ENCODE data around the gene ATP5ME. TPM values are rescaled to one million over a fixed set of nuclear protein-coding genes. Genes with fewer than 3 reads are reported as not detected.
"Not testable (repeated sequence)": the region's sequence is repeated elsewhere in the genome, so short reads cannot be mapped to it uniquely, and the experiment has no call there.

Gene ATP5ME
- total RNA-seq, 1 donor from 2014 or later = 255 TPM

- no peak overlapping the region for H3K27ac Mint-ChIP-seq (ENCODE audit: unreplicated experiment)
- H2AFZ ChIP-seq (ENCODE audit: low read depth, low read length) = no peak overlapping the region
Observed at GRCh38 chr4:699816-700580, 25.9 kb upstream of the ATP5ME start.

GRCh38 chr4:694341-694940 is 20.4 kb upstream of the ATP5ME start:
- not testable (repeated sequence) for H3K27ac ChIP-seq (ENCODE audit: low read depth, low read length); H3K4me3 ChIP-seq (ENCODE audit: insufficient read depth, low read depth, low read length); H3K9me3 Mint-ChIP-seq (ENCODE audit: unreplicated experiment); H3K36me3 Mint-ChIP-seq (ENCODE audit: low read depth, unreplicated experiment); H3K36me3 ChIP-seq (ENCODE audit: insufficient read depth, low read length); H3K4me1 ChIP-seq (ENCODE audit: insufficient read depth, low read length); H2AFZ ChIP-seq (ENCODE audit: low read depth, low read length); DNase-seq (ENCODE audit: low read depth); H3K27me3 Mint-ChIP-seq (ENCODE audit: low read depth, unreplicated experiment); H3K27me3 ChIP-seq (ENCODE audit: insufficient read depth, low read length); H3K27ac Mint-ChIP-seq (ENCODE audit: unreplicated experiment); H3K4me1 Mint-ChIP-seq (ENCODE audit: low read depth, unreplicated experiment); H3K4me3 Mint-ChIP-seq (ENCODE audit: unreplicated experiment); H4K20me1 ChIP-seq (ENCODE audit: insufficient read depth, low read length); FAIRE-seq; H3K4me2 ChIP-seq (ENCODE audit: low read length); H3K9me3 ChIP-seq (ENCODE audit: insufficient read depth, low read depth, low read length); H3K9ac ChIP-seq (ENCODE audit: low read length); H3K79me2 ChIP-seq (ENCODE audit: insufficient read depth, low read length)

More at GRCh38 chr4:699816-700580, 25.9 kb upstream of the ATP5ME start:
- H3K36me3 ChIP-seq (ENCODE audit: insufficient read depth, low read length) = no peaks in the 10 kb centered on the region
- H3K4me2 ChIP-seq (ENCODE audit: low read length) = peak overlapping the region; percentile 65
- H3K9me3 Mint-ChIP-seq (ENCODE audit: unreplicated experiment) = peaks cover 2% of the 10 kb centered on the region
- DNase-seq (ENCODE audit: low read depth) (no peak), FAIRE-seq (no peak)
- H3K27me3 ChIP-seq (ENCODE audit: insufficient read depth, low read length) = no peaks in the 10 kb centered on the region
- H3K27me3 Mint-ChIP-seq (ENCODE audit: low read depth, unreplicated experiment) = peaks cover 5% of the 10 kb centered on the region
- TF ChIP-seq CTCF (IDR thresholded peaks at IDR 0.05; ENCODE audit: insufficient read depth, low read depth, low read length) = no peak
- no peak for TF ChIP-seq EZH2 (IDR thresholded peaks at IDR 0.05; ENCODE audit: insufficient read depth, low read length)
- H3K4me1 Mint-ChIP-seq (ENCODE audit: low read depth, unreplicated experiment) = peaks cover 2% of the 10 kb centered on the region
- H3K4me3 ChIP-seq (ENCODE audit: insufficient read depth, low read depth, low read length) = no peak overlapping the region
- no peaks in the 10 kb centered on the region for H4K20me1 ChIP-seq (ENCODE audit: insufficient read depth, low read length)
- H3K79me2 ChIP-seq (ENCODE audit: insufficient read depth, low read length) = no peaks in the 10 kb centered on the region
- no peak overlapping the region for H3K9ac ChIP-seq (ENCODE audit: low read length)
- no peak overlapping the region for H3K4me3 Mint-ChIP-seq (ENCODE audit: unreplicated experiment)
- H3K4me1 ChIP-seq (ENCODE audit: insufficient read depth, low read length) = peaks cover 7% of the 10 kb centered on the region
- no peaks in the 10 kb centered on the region for H3K9me3 ChIP-seq (ENCODE audit: insufficient read depth, low read depth, low read length)
- no peak overlapping the region for H3K27ac ChIP-seq (ENCODE audit: low read depth, low read length)
- H3K36me3 Mint-ChIP-seq (ENCODE audit: low read depth, unreplicated experiment) = peaks cover 8% of the 10 kb centered on the region

- Histone ChIP-seq H3K4me2 (ENCODE audit: low read length) (no peak overlapping the region), H3K9ac (ENCODE audit: low read length) (no peak overlapping the region), H3K79me2 (ENCODE audit: insufficient read depth, low read length) (no peaks in the 10 kb centered on the region), H3K27ac (ENCODE audit: low read depth, low read length) (no peak overlapping the region), H3K4me1 (ENCODE audit: insufficient read depth, low read length) (peaks cover 12% of the 10 kb centered on the region), H3K27me3 (ENCODE audit: insufficient read depth, low read length) (peaks cover 3% of the 10 kb centered on the region), H3K9me3 (ENCODE audit: insufficient read depth, low read depth, low read length) (no peaks in the 10 kb centered on the region), H2AFZ (ENCODE audit: low read depth, low read length) (no peak overlapping the region), H4K20me1 (ENCODE audit: insufficient read depth, low read length) (no peaks in the 10 kb centered on the region), H3K36me3 (ENCODE audit: insufficient read depth, low read length) (no peaks in the 10 kb centered on the region), H3K4me3 (ENCODE audit: insufficient read depth, low read depth, low read length) (no peak overlapping the region)
- TF ChIP-seq CTCF (IDR thresholded peaks at IDR 0.05; ENCODE audit: insufficient read depth, low read depth, low read length) (no peak), EZH2 (IDR thresholded peaks at IDR 0.05; ENCODE audit: insufficient read depth, low read length) (no peak)
- no peak overlapping the region for H3K27ac Mint-ChIP-seq (ENCODE audit: unreplicated experiment)
- FAIRE-seq (no peak), DNase-seq (ENCODE audit: low read depth) (no peak)
- peaks cover 4% of the 10 kb centered on the region for H3K27me3 Mint-ChIP-seq (ENCODE audit: low read depth, unreplicated experiment)
- H3K36me3 Mint-ChIP-seq (ENCODE audit: low read depth, unreplicated experiment) = peaks cover 3% of the 10 kb centered on the region
- no peak overlapping the region for H3K4me3 Mint-ChIP-seq (ENCODE audit: unreplicated experiment)
- H3K9me3 Mint-ChIP-seq (ENCODE audit: unreplicated experiment) = no peaks in the 10 kb centered on the region
- H3K4me1 Mint-ChIP-seq (ENCODE audit: low read depth, unreplicated experiment) = peaks cover 2% of the 10 kb centered on the region
Observed at GRCh38 chr4:692771-693554, 18.9 kb upstream of the ATP5ME start.

All from astrocyte (in vitro differentiated cells and primary cell).